Ovary (tissue), 3 donors: Measurements from ENCODE around the gene ABHD8.

Source experiments
- CTCF ChIP-seq, 3 donors: fragments of 450-650 bp in 2 of 3; fragments of 200-600 bp in 1 of 3; IDR thresholded peaks; one replicate each; pipeline versions ENCODE4 v1.5.1 to v1.8.0; 2016 to 2022; ENCODE audit warnings: antibody characterized with exemption in 3 of 3, mild to moderate bottlenecking in 1 of 3
- POLR2A ChIP-seq: fragments of 450-650 bp; IDR thresholded peaks from one replicate; pipeline ENCODE4 v1.6.1; 2017; ENCODE audit warnings: antibody characterized with exemption, mild to moderate bottlenecking, moderate library complexity
- donor health status: DM: no; HTN: no; CAD: no.

DNA sequence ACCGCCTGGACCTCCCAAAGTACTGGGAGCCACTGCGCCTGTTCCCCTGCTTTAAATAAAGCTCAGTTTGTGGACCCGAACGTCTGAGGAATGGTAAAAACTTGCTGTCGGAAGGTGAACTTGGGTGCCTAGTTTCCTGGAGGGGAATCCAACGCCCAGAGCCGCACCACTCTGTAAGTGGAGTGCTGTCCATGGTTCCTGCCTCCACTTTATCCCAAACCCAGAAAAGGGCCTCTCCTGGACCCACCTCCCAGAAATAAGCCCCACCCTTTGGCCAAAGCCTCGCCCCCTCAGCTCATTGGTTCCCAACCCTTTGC lies 29.1 kb upstream of the ABHD8 start:
- TF ChIP-seq POLR2A (no peak), CTCF (IDR thresholded peaks at IDR 0.05) (no peak)
